ENCODE measurements around the gene TKTL1.

DNA sequence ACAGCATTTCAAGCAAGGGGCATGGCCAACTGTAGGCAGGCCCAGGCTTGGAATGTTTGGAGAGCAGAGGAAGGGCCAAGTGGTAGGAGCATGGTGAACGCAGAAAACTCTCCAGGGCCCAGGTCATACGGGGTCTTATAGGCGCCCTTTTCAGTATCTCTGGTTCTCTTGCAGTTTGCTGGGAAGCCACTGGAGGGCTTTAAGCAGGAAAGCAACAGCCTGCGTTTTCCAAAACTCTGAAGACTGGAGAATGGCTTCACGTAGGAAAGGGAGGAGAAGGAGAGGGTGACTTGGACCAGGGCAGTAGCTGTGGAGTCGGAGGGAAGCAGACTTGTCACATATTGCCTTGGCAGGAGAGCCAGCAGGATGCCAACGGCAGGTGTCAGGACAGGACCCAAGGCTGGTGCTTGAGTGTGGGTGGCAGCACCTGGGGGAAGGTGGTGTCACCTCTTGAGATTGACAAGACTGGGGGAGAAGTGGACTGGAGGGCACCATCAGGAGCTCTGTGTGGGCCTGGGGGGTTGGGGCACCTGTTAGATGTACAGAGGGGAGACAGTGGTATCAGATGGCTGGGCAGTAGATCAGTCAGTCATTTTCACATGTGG, 21.9 kb downstream of the TKTL1 start:
- no peak for TF ChIP-seq EZH2 (IDR thresholded peaks at IDR 0.05; ENCODE audit: borderline replicate concordance, low read depth, low read length, severe bottlenecking)
- TF ChIP-seq, protein P1, sequence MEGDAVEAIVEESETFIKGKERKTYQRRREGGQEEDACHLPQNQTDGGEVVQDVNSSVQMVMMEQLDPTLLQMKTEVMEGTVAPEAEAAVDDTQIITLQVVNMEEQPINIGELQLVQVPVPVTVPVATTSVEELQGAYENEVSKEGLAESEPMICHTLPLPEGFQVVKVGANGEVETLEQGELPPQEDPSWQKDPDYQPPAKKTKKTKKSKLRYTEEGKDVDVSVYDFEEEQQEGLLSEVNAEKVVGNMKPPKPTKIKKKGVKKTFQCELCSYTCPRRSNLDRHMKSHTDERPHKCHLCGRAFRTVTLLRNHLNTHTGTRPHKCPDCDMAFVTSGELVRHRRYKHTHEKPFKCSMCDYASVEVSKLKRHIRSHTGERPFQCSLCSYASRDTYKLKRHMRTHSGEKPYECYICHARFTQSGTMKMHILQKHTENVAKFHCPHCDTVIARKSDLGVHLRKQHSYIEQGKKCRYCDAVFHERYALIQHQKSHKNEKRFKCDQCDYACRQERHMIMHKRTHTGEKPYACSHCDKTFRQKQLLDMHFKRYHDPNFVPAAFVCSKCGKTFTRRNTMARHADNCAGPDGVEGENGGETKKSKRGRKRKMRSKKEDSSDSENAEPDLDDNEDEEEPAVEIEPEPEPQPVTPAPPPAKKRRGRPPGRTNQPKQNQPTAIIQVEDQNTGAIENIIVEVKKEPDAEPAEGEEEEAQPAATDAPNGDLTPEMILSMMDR (IDR thresholded peaks at IDR 0.05; ENCODE audit: borderline replicate concordance, extremely low read depth, low read length, poor library complexity, severe bottlenecking): peak; percentile 47

Measured in DND-41 (cell line).